ENCODE measurements around the gene FUCA1.
"Not testable (repeated sequence)": the region's sequence is repeated elsewhere in the genome, so short reads cannot be mapped to it uniquely, and the experiment has no call there.

The FUCA1 gene

DNA sequence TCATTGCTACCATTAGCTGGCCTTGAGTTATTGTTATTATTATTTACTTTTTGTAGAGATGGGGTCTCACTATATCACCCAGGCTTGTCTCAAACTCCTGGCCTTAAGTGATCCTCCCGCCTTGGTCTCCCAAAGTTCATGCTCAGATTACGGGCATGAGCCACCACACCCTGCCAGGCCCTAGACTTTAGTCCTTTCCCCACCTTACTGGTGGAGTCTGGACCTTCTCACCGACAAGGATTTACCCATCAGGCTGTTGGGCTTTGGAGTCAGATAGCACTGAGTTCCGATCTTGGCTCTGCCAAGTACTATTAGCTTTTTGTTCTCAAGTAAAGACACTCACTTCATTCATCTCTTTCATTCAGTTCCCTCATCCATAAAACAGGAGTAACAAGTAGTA is 27.9 kb upstream of the FUCA1 start:
- DNase-seq (ENCODE audit: low read depth in 2 of 2) = no peak

DNA sequence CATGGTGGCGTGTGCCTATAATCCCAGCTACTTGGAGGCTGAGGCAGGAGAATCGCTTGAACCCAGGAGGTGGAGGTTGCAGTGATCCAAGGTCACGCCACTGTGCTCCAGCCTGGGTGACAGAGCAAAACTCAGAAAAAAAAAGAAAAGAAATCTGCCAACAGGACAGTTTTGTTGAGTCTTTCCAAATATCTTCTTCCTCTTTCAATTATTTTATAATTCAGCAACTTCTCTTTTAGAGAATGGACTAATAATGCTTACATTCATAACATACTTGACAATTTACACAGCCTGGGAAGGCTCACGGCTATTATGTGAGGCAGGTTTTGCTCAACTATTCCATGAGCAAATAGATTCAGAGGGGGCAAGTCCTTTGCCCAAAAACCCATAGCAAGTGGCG is 27.0 kb upstream of the FUCA1 start:
- no peak for DNase-seq (ENCODE audit: low read depth in 2 of 2)

- DNase-seq (ENCODE audit: low read depth in 2 of 2) = no peak
These were observed 21.0 kb upstream of the FUCA1 start for GRCh38 chr1:23889074-23889473.

DNA sequence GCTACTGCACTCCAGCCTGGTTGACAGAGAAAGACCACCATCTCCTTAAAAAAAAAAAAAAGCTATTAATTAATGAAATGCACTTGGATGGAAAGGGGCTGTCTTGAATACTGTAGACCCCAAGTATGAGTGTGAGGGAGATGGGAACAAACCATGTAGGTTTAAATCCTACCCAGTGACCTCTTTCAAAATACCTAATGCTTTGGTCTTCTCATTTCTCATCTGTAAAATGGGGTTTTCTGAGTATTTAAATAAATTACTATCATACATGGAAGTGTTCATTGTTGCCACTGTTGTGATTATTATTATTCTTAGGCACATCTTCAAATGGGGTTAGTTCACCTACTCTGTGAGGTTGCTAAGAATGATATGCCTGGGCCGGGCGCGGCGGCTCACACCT is 17.1 kb upstream of the FUCA1 start:
- no peak for DNase-seq (ENCODE audit: low read depth in 2 of 2)

DNA sequence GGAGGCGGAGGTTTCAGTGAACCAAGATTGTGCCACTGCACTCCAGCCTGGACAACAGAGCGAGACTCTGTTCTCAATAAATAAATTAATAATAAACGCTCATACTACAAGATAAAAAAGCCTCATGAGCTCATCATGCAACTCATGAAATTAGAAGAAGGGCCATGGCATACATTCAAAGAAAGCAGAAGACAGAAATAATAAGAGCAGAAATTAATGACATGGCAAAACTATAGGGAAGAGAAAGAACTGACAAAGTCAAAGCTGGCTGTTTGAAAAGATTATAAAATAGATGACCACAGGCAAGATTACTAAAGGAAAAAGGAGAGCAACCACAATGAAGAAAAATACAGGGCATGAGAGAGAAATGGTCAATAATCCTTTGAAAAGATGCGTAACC is 14.7 kb upstream of the FUCA1 start:
- no peak for DNase-seq (ENCODE audit: low read depth in 2 of 2)

DNA sequence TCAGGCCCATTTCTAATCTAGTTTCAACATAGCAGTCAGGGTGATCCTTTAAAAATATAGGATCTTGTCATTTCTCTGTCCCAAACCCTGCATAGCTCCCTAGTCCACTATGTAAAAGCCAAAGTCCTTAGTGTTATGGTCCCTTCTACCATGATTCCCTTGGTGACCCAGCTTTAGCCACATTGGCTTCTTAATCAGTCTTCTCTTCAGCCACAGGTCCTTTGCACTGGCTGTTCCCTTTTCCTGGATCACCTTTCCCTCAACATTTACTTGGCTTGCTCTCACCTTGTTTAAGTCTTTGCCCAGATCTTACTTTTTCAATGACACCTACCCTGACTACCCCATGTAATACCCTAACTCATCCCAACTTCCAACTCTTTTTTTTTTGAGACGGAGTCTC is 11.7 kb upstream of the FUCA1 start:
- no peak for DNase-seq (ENCODE audit: low read depth in 2 of 2)

GRCh38 chr1:23878668-23879067 is 10.6 kb upstream of the FUCA1 start:
- no peak for DNase-seq (ENCODE audit: low read depth in 2 of 2)

- no peak for DNase-seq (ENCODE audit: low read depth in 2 of 2)
These were observed 7.3 kb upstream of the FUCA1 start for GRCh38 chr1:23875382-23875781.

DNA sequence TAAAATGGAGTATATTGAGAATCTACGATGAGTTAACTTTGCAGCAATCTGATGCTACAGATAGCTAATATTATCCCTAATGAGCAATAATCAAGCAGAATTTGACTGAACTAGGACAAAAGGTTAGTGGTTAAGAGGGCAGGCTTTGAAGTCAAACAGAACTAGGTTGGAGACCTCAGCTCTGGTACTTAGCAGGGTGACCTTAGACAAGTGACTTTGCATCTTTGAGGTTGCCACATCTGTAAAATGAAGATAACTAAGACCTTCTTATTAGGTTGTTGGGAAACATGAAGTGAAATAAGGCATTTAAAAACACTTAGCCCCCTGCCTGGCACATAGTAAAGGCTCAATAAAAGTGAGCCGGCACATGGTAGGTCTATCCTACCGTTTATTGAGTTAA is 4.3 kb upstream of the FUCA1 start:
- DNase-seq (ENCODE audit: low read depth in 2 of 2) = no peak

DNA sequence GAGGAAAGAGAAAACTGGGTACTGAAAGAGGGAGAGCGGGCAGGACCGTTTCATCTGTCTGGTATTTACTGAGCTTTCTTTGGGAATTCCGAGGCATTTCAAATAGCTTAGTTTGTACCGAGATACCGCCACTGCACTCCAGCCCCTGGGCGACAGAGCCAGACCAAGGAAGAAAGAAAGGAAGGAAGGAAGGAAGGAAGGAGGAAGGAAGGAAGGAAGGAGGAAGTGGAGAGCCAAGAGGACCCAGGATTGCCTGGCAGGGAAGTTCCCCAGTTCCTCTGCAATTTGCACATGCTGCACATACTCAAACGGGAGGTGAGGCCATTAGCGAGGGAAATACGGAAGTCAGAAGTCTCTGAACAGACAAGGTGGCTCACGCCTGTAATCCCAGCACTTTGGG is 961 bp upstream of the FUCA1 start:
- no peak for DNase-seq (ENCODE audit: low read depth in 2 of 2)

- no peak for DNase-seq (ENCODE audit: low read depth in 2 of 2)
These were observed 497 bp upstream of the FUCA1 start for GRCh38 chr1:23868557-23869016.

- DNase-seq (ENCODE audit: low read depth in 2 of 2) = no peak
These were observed 572 bp downstream of the FUCA1 start for GRCh38 chr1:23867542-23867894.

DNA sequence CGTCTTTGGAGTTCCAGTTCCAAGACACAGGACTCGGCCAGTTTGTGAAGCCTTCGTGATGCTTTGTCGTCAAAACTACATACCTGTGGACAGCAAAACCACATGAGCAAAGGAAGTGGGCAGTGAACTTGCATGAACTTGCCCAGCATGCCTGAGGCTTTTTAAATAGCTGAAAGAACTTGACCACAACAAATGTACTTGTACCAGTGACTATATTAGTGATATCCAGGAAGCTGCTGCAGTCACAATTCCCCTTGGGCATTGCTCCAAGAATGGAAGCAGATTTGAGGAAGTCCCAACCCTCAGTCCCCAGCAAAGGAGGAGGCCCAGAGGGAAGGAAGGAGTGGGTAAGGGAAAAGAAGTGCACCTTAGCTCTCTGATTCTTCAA is 2.6 kb downstream of the FUCA1 start:
- DNase-seq (ENCODE audit: low read depth in 2 of 2) = no peak

GRCh38 chr1:23864801-23865542 is 3.1 kb downstream of the FUCA1 start:
- DNase-seq (ENCODE audit: low read depth in 2 of 2) = no peak

GRCh38 chr1:23862640-23863039 is 5.5 kb downstream of the FUCA1 start:
- DNase-seq (ENCODE audit: low read depth in 2 of 2) = no peak

GRCh38 chr1:23854568-23854967 is 13.5 kb downstream of the FUCA1 start:
- no peak for DNase-seq (ENCODE audit: low read depth in 2 of 2)

DNA sequence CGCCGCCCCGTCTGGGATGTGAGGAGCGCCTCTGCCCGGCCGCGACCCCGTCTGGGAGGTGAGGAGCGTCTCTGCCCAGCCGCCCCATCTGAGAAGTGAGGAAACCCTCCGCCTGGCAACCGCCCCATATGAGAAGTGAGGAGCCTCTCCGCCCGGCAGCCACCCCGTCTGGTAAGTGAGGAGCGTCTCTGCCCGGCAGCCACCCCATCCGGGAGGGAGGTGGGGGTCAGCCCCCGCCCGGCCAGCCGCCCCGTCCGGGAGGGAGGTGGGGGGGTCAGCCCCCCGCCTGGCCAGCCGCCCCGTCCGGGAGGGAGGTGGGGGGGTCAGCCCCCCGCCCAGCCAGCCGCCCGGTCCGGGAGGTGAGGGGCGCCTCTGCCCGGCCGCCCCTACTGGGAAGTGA is 15.0 kb downstream of the FUCA1 start:
- not testable (repeated sequence) for DNase-seq (ENCODE audit: low read depth in 2 of 2)

DNA sequence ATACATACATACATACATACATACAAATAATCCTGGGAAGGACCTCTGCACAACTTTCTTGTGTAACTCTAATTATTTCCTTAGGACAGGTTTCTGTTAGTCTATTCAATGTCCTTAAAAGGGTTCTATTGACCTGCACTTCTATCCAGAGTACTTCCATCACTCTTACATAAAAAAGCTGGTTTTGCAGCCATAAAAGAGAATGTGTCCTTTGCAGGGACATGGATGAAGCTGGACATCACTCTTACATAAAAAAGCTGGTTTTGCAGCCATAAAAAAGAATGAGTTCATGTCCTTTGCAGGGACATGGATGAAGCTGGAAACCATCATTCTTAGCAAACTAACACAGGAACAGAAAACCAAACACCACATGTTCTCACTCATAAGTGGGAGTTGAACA is 16.7 kb downstream of the FUCA1 start:
- DNase-seq (ENCODE audit: low read depth in 2 of 2) = not testable (repeated sequence)

DNA sequence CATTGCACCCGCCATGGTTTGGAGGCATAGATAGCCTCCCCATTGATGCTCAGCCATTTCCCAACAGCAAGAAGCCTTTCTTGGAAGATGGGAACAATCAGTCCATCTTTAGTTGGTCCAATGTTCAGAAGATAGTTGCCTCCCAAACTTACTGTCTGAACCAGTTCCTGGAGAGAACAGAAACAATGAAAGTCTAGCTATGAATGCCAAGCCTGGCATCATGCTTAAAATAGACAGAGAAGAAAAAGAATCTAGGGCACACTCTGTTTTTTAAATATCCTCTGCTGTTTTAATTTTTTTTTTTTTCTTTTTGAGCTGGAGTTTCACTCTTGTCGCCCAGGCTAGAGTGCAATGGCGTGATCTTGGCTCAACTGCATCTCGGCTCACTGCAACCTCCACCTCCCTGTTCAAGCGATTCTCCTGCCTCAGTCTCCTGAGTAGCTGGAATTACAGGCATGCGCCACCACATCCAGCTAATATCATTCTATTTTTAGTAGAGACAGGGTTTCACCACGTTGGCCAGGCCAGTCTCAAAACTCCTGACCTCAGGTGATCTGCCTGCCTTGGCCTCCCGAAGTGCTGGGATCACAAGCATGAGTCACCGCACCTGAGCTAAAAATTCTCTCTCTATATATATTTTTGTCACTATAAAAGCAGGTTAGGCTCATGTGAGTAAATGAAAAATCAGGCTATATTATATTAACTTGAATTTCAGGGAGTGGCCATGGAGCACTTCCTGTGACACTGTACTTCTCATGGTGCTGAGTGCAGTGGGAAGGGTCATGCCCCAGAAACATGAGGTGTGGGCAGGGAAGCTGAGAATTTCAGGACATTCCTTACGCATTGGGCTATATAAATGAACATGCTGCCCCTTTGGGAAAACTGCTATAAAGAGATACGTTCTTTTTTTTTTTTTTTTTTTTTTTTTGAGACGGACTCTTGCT is 19.1 kb downstream of the FUCA1 start:
- DNase-seq (ENCODE audit: low read depth in 2 of 2) = no peak

- not testable (repeated sequence) for DNase-seq (ENCODE audit: low read depth in 2 of 2)
These were observed 20.5 kb downstream of the FUCA1 start for GRCh38 chr1:23847482-23848095.

GRCh38 chr1:23845163-23845562 is 22.9 kb downstream of the FUCA1 start:
- DNase-seq (ENCODE audit: low read depth in 2 of 2) = no peak

- DNase-seq (ENCODE audit: low read depth in 2 of 2) = no peak
These were observed 24.4 kb downstream of the FUCA1 start for GRCh38 chr1:23843644-23844043.
